ENCODE measurements around the gene SPRYD3. TPM values are rescaled to one million over a fixed set of nuclear protein-coding genes. Genes with fewer than 3 reads are reported as not detected.
A peak's percentile ranks its signal among the peaks of the same experiment; 100 is the strongest.

The SPRYD3 gene
- total RNA-seq, 4 donors from 2014 or later = 10.1 to 27.0 (median 21.9) TPM

- no peak for DNase-seq
- TF ChIP-seq POLR2A (IDR thresholded peaks at IDR 0.05) (no peak), POLR2AphosphoS5 (IDR thresholded peaks at IDR 0.05) (no peak), EP300 (IDR thresholded peaks at IDR 0.05; ENCODE audit: low read depth) (no peak), CTCF (IDR thresholded peaks at IDR 0.05) (no peak)
- Histone ChIP-seq H3K27ac (peak overlapping the region in 3 of 4 donors; percentile 30 to 65 (median 39)), H3K27me3 (no peaks in the 10 kb centered on the region), H3K36me3 (peaks cover 0 to 17% (median 0%) of the 10 kb centered on the region in 4 donors), H3K4me3 (no peak overlapping the region), H3K9me3 (no peaks in the 10 kb centered on the region), H3K4me1 (peaks cover 10 to 54% (median 34%) of the 10 kb centered on the region in 4 donors)
- intact Hi-C loops (cut with DNase I; ENCODE audit: low total_unique reads) = loop anchor here (2.0 kb wide), 1 partner anchor 25 kb away; no protein-coding TSS in a partner anchor
- in situ Hi-C loops (cut with MboI; ENCODE audit: low pct_ligation_motif_present in 1 of 4, low pct_unique_long_range_greater_than_20kb in 1 of 4, low sequenced_read_pairs in 3 of 4) = loop anchor here in 2 of 4 donors (25.0 kb wide), 2 partner anchors 113 to 213 kb away; partner anchors contain the start of genes CSAD (in 1 of the 2), MYG1 (in 1 of the 2), PFDN5 (in 1 of the 2) and ZNF740 (in 1 of the 2)
- WGBS, 2 donors (ENCODE audit: low coverage in 1 of 2) = 47 to 57% methylated on average over 3 to 6 of the region's 6 CpGs
Measured at GRCh38 chr12:53073881-53074280, 5.3 kb downstream of the SPRYD3 start.

- intact Hi-C loops (cut with DNase I; ENCODE audit: low total_unique reads) (loop anchor here (2.0 kb wide), 1 partner anchor 27 kb away; no protein-coding TSS in a partner anchor), in situ Hi-C loops (cut with MboI; ENCODE audit: low pct_ligation_motif_present in 1 of 4, low pct_unique_long_range_greater_than_20kb in 1 of 4, low sequenced_read_pairs in 3 of 4) (loop anchor here in 2 of 4 donors (25.0 kb wide), 2 partner anchors 115 to 215 kb away; partner anchors contain the start of genes CSAD (in 1 of the 2), MYG1 (in 1 of the 2), PFDN5 (in 1 of the 2) and ZNF740 (in 1 of the 2))
- Histone ChIP-seq H3K36me3 (peaks cover 0 to 17% (median 0%) of the 10 kb centered on the region in 4 donors), H3K27me3 (no peaks in the 10 kb centered on the region), H3K9me3 (no peaks in the 10 kb centered on the region), H3K27ac (peak overlapping the region; percentile 53 to 83 (median 70)), H3K4me1 (peaks cover 0 to 37% (median 24%) of the 10 kb centered on the region in 4 donors), H3K4me3 (no peak overlapping the region)
- DNase-seq = peak; percentile 60
- peak in 1 of 3 donors; percentile 6 for TF ChIP-seq POLR2AphosphoS5 (IDR thresholded peaks at IDR 0.05)
- no peak for TF ChIP-seq CTCF (IDR thresholded peaks at IDR 0.05)
- WGBS, 2 donors (ENCODE audit: low coverage in 1 of 2) = 67 to 71% methylated on average over 6 to 11 of the region's 11 CpGs
Measured at GRCh38 chr12:53071591-53072551, 7.3 kb downstream of the SPRYD3 start.

- WGBS, 2 donors (ENCODE audit: low coverage in 1 of 2) = 89% methylated on average over 7 of the region's 7 CpGs; no CpG with 5 or more reads in 1 of the 2 donors
Measured at GRCh38 chr12:53070877-53071492, 8.2 kb downstream of the SPRYD3 start.

More at GRCh38 chr12:53070877-53071492, 8.2 kb downstream of the SPRYD3 start:
- H3K27ac ChIP-seq = peak overlapping the region; percentile 53 to 83 (median 70)
- intact Hi-C loops (cut with DNase I; ENCODE audit: low total_unique reads) = no loop called here
- peaks cover 0 to 10% (median 0%) of the 10 kb centered on the region in 4 donors for H3K36me3 ChIP-seq
- in situ Hi-C loops (cut with MboI; ENCODE audit: low pct_ligation_motif_present in 1 of 4, low pct_unique_long_range_greater_than_20kb in 1 of 4, low sequenced_read_pairs in 3 of 4) = loop anchor here in 2 of 4 donors (25.0 kb wide), 2 partner anchors 116 to 216 kb away; partner anchors contain the start of genes CSAD (in 1 of the 2), MYG1 (in 1 of the 2), PFDN5 (in 1 of the 2) and ZNF740 (in 1 of the 2)
- H3K4me3 ChIP-seq = no peak overlapping the region
- TF ChIP-seq POLR2A (IDR thresholded peaks at IDR 0.05) = no peak
- TF ChIP-seq EP300 (IDR thresholded peaks at IDR 0.05; ENCODE audit: low read depth) = no peak
- TF ChIP-seq CTCF (IDR thresholded peaks at IDR 0.05) = no peak
- no peak for TF ChIP-seq POLR2AphosphoS5 (IDR thresholded peaks at IDR 0.05)
- peaks cover 0 to 42% (median 26%) of the 10 kb centered on the region in 4 donors for H3K4me1 ChIP-seq
- DNase-seq = no peak
- no peaks in the 10 kb centered on the region for H3K27me3 ChIP-seq
- H3K9me3 ChIP-seq = no peaks in the 10 kb centered on the region

Measured in transverse colon (tissue), 4 donors.